Measurements from ENCODE around the gene CIBAR2.

Gene CIBAR2

GRCh38 chr16:85101956-85102630, 10.2 kb downstream of the CIBAR2 start:
- DNase-seq = no peak

GRCh38 chr16:85100265-85100664, 12.0 kb downstream of the CIBAR2 start:
- DNase-seq = no peak

- no peak for DNase-seq
Observed at GRCh38 chr16:85098565-85098964, 13.7 kb downstream of the CIBAR2 start.

GRCh38 chr16:85096921-85097320, 15.4 kb downstream of the CIBAR2 start:
- no peak for DNase-seq

GRCh38 chr16:85094812-85095211, 17.5 kb downstream of the CIBAR2 start:
- no peak for DNase-seq

- no peak for DNase-seq
Observed at GRCh38 chr16:85094176-85094805, 18.0 kb downstream of the CIBAR2 start.

GRCh38 chr16:85093705-85094104, 18.6 kb downstream of the CIBAR2 start:
- no peak for DNase-seq

GRCh38 chr16:85092851-85093250, 19.4 kb downstream of the CIBAR2 start:
- no peak for DNase-seq

- DNase-seq = no peak
Observed at GRCh38 chr16:85092309-85092708, 20.0 kb downstream of the CIBAR2 start.

GRCh38 chr16:85091522-85091910, 20.8 kb downstream of the CIBAR2 start:
- no peak for DNase-seq

- no peak for DNase-seq
Observed at GRCh38 chr16:85090873-85091521, 21.3 kb downstream of the CIBAR2 start.

GRCh38 chr16:85090181-85090580, 22.1 kb downstream of the CIBAR2 start:
- no peak for DNase-seq

- DNase-seq = no peak
Observed at GRCh38 chr16:85089525-85089924, 22.7 kb downstream of the CIBAR2 start.

GRCh38 chr16:85088570-85089199, 23.6 kb downstream of the CIBAR2 start:
- DNase-seq = no peak

GRCh38 chr16:85087899-85088569, 24.2 kb downstream of the CIBAR2 start:
- no peak for DNase-seq

- peak; percentile 78 for DNase-seq
Observed at GRCh38 chr16:85086347-85087291, 25.7 kb downstream of the CIBAR2 start.

GRCh38 chr16:85085721-85086120, 26.6 kb downstream of the CIBAR2 start:
- DNase-seq = no peak

- DNase-seq = no peak
Observed at GRCh38 chr16:85084841-85085510, 27.3 kb downstream of the CIBAR2 start.

GRCh38 chr16:85083051-85083639, 29.1 kb downstream of the CIBAR2 start:
- DNase-seq = no peak

GRCh38 chr16:85082173-85083050, 29.9 kb downstream of the CIBAR2 start:
- DNase-seq = no peak
